ENCODE results near the gene NAP1L5. TPM values are rescaled to one million over a fixed set of nuclear protein-coding genes. Genes with fewer than 3 reads are reported as not detected.

NAP1L5 gene
- total and polyA plus RNA-seq, 2 experiments from 2014 or later = 2.0 to 2.4 TPM

DNA sequence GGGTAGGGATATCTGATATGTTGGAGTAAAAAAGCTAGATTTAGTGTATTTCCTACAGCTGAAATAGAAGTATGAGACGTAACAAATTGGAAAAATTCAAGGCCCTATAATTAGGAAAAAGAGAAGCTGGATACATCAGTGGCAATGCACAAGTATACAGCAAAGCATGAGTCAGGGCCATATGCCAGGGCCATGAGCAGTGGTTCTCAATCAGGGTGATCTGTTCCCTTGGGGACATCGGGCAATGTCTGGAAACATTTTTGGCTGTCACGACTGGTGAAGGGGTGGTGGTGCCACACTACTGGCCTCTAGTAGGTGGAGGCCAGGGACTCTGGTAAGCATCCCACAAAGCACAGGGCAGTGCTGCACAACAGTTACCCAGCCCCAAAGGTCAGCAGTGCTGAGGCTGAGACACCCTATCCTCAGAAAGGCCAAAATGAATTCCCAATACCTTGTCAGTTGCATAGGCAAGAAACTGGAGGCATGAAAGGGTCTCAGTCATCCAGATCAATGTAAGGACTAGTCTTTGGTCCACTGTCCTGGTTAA, 36.8 kb upstream of the NAP1L5 start (continued):
- TF ChIP-seq ETS1 (IDR thresholded peaks at IDR 0.05) (no peak), REST (IDR thresholded peaks at IDR 0.05; ENCODE audit: unreplicated experiment) (no peak), NANOG (IDR thresholded peaks at IDR 0.05; ENCODE audit: borderline replicate concordance) (no peak), STAT1 (IDR thresholded peaks at IDR 0.05; ENCODE audit: unreplicated experiment) (no peak), JUNB (IDR thresholded peaks at IDR 0.05; ENCODE audit: unreplicated experiment) (no peak), EZH2phosphoT487 (IDR thresholded peaks at IDR 0.05; ENCODE audit: unreplicated experiment) (no peak), ZNF331 (CRISPR knock-in tag; IDR thresholded peaks at IDR 0.05; ENCODE audit: low read depth) (no peak)

- peaks cover 14% of the 10 kb centered on the region for H3K4me1 Mint-ChIP-seq
- Histone ChIP-seq H3K36me3 (ENCODE audit: insufficient read depth) (no peaks in the 10 kb centered on the region), H3K4me3 (no peak overlapping the region), H3K27me3 (ENCODE audit: insufficient read depth) (no peaks in the 10 kb centered on the region), H3F3A (replicated peaks; ENCODE audit: low read depth) (no peaks in the 10 kb centered on the region), H2AFZ (no peak overlapping the region), H3K9me2 (ENCODE audit: insufficient read depth) (no peaks in the 10 kb centered on the region), H4K20me1 (replicated peaks; ENCODE audit: insufficient read depth) (no peaks in the 10 kb centered on the region), H3K4me2 (no peak overlapping the region), H3K79me2 (replicated peaks; ENCODE audit: insufficient read depth) (no peaks in the 10 kb centered on the region), H3K4me1 (ENCODE audit: insufficient read depth) (peaks cover 12% of the 10 kb centered on the region), H3K27ac (ENCODE audit: low read depth) (no peak overlapping the region)
- H3K27ac Mint-ChIP-seq = no peak overlapping the region
- ATAC-seq (no peak), DNase-seq (ENCODE audit: low spot score) (no peak)
- peaks cover 7% of the 10 kb centered on the region; the same call in 2 of the 3 replicates for H3K36me3 Mint-ChIP-seq (ENCODE audit: low read depth)
- H3K9me3 Mint-ChIP-seq = no peaks in the 10 kb centered on the region
- no peak overlapping the region for H3K4me3 Mint-ChIP-seq
- H3K27me3 Mint-ChIP-seq (ENCODE audit: insufficient read depth, low read depth, poor library complexity) = peaks cover 1% of the 10 kb centered on the region
- TF ChIP-seq ETS1 (IDR thresholded peaks at IDR 0.05) = no peak
- TF ChIP-seq EZH2phosphoT487 (IDR thresholded peaks at IDR 0.05; ENCODE audit: unreplicated experiment) = no peak
- no peak for TF ChIP-seq EZH2 (IDR thresholded peaks at IDR 0.05; ENCODE audit: low read depth, unreplicated experiment)
- TF ChIP-seq ZNF114 (CRISPR knock-in tag; IDR thresholded peaks at IDR 0.05) = no peak
- TF ChIP-seq NANOG (IDR thresholded peaks at IDR 0.05; ENCODE audit: borderline replicate concordance) = no peak
- no peak for TF ChIP-seq STAT1 (IDR thresholded peaks at IDR 0.05; ENCODE audit: unreplicated experiment)
- TF ChIP-seq CREB1 (CRISPR knock-in tag; IDR thresholded peaks at IDR 0.05; ENCODE audit: low read depth) = no peak
- TF ChIP-seq, protein P1, sequence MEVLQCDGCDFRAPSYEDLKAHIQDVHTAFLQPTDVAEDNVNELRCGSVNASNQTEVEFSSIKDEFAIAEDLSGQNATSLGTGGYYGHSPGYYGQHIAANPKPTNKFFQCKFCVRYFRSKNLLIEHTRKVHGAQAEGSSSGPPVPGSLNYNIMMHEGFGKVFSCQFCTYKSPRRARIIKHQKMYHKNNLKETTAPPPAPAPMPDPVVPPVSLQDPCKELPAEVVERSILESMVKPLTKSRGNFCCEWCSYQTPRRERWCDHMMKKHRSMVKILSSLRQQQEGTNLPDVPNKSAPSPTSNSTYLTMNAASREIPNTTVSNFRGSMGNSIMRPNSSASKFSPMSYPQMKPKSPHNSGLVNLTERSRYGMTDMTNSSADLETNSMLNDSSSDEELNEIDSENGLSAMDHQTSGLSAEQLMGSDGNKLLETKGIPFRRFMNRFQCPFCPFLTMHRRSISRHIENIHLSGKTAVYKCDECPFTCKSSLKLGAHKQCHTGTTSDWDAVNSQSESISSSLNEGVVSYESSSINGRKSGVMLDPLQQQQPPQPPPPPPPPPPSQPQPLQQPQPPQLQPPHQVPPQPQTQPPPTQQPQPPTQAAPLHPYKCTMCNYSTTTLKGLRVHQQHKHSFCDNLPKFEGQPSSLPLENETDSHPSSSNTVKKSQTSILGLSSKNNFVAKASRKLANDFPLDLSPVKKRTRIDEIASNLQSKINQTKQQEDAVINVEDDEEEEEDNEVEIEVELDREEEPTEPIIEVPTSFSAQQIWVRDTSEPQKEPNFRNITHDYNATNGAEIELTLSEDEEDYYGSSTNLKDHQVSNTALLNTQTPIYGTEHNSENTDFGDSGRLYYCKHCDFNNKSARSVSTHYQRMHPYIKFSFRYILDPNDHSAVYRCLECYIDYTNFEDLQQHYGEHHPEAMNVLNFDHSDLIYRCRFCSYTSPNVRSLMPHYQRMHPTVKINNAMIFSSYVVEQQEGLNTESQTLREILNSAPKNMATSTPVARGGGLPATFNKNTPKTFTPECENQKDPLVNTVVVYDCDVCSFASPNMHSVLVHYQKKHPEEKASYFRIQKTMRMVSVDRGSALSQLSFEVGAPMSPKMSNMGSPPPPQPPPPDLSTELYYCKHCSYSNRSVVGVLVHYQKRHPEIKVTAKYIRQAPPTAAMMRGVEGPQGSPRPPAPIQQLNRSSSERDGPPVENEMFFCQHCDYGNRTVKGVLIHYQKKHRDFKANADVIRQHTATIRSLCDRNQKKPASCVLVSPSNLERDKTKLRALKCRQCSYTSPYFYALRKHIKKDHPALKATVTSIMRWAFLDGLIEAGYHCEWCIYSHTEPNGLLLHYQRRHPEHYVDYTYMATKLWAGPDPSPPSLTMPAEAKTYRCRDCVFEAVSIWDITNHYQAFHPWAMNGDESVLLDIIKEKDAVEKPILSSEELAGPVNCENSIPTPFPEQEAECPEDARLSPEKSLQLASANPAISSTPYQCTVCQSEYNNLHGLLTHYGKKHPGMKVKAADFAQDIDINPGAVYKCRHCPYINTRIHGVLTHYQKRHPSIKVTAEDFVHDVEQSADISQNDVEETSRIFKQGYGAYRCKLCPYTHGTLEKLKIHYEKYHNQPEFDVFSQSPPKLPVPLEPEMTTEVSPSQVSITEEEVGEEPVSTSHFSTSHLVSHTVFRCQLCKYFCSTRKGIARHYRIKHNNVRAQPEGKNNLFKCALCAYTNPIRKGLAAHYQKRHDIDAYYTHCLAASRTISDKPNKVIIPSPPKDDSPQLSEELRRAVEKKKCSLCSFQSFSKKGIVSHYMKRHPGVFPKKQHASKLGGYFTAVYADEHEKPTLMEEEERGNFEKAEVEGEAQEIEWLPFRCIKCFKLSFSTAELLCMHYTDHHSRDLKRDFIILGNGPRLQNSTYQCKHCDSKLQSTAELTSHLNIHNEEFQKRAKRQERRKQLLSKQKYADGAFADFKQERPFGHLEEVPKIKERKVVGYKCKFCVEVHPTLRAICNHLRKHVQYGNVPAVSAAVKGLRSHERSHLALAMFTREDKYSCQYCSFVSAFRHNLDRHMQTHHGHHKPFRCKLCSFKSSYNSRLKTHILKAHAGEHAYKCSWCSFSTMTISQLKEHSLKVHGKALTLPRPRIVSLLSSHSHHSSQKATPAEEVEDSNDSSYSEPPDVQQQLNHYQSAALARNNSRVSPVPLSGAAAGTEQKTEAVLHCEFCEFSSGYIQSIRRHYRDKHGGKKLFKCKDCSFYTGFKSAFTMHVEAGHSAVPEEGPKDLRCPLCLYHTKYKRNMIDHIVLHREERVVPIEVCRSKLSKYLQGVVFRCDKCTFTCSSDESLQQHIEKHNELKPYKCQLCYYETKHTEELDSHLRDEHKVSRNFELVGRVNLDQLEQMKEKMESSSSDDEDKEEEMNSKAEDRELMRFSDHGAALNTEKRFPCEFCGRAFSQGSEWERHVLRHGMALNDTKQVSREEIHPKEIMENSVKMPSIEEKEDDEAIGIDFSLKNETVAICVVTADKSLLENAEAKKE (CRISPR knock-in tag; IDR thresholded peaks at IDR 0.05) = no peak
- TF ChIP-seq ZNF331 (CRISPR knock-in tag; IDR thresholded peaks at IDR 0.05; ENCODE audit: low read depth) = no peak
Measured at GRCh38 chr4:88732714-88733368, 35.2 kb upstream of the NAP1L5 start.

Measured in GM23338 (cell line).